HEK293T (cell line): ENCODE data around the gene STAB1.

ENCODE experiments used
- ELF4 ChIP-seq: fragments of 450-650 bp; IDR thresholded peaks from 2 replicates; pipeline ENCODE4 v1.6.1; 2017; ENCODE audit warnings: antibody characterized with exemption
- FOXM1 ChIP-seq: fragments of 450-650 bp; IDR thresholded peaks from 2 replicates; pipeline ENCODE4 v1.6.1; 2017; ENCODE audit warnings: mild to moderate bottlenecking, borderline replicate concordance
- NFRKB ChIP-seq: fragments of 450-650 bp; IDR thresholded peaks from 2 replicates; pipeline ENCODE4 v1.6.1; 2016; ENCODE audit warnings: mild to moderate bottlenecking, moderate library complexity

DNA sequence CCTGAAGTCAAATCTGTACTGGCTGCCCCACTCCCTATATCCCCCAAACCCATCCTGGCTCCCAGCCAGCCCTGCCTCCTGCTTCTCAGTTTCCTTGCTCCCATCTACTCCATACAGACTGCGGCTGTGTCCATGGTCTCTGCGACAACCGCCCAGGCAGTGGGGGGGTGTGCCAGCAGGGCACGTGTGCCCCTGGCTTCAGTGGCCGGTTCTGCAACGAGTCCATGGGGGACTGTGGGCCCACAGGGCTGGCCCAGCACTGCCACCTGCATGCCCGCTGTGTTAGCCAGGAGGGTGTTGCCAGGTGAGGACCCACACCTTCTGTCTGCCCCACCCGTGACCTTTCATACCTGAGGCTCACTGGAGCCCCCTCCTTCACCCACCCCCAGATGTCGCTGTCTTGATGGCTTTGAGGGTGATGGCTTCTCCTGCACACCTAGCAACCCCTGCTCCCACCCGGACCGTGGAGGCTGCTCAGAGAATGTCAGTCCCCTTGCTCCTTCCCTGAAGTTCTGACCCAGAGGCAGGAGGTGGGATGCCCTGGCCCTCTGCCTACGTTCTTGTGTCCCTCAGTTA lies 14.7 kb downstream of the STAB1 start:
- TF ChIP-seq FOXM1 (no peak), ELF4 (no peak), NFRKB (no peak)
